NCI-H446 treated with DMSO at 0.1 percent for 48 hours (cell line): ENCODE data around the gene FOXE1.

ENCODE experiments used
- DNase-seq: peaks from one replicate; lab custom pipeline; 2025; lab: John Stamatoyannopoulos, UW

The FOXE1 gene

GRCh38 chr9:97866848-97867247 lies 13.8 kb downstream of the FOXE1 start:
- no peak for DNase-seq

GRCh38 chr9:97868859-97869258 lies 15.8 kb downstream of the FOXE1 start:
- no peak for DNase-seq

DNA sequence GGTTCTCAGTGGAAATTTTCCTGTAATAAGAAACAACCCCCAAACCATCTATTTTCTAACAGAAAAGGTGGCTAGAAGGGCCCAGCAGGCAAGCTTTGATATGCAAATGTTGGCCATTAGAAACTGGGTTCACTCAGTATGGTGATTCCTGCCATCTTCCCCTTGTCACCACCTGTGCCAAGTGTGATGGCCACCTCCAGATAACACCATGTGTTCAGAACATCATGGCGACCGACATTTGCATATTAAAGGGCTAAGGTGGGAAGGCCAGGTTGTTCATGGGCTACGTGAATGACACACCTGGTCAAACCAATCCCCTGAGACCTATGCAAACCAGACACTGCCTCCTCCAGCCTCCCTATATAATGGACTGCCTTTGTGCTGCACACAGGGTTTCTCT lies 20.4 kb downstream of the FOXE1 start:
- DNase-seq = no peak

GRCh38 chr9:97873882-97874281 lies 20.9 kb downstream of the FOXE1 start:
- peak; percentile 14 for DNase-seq

DNA sequence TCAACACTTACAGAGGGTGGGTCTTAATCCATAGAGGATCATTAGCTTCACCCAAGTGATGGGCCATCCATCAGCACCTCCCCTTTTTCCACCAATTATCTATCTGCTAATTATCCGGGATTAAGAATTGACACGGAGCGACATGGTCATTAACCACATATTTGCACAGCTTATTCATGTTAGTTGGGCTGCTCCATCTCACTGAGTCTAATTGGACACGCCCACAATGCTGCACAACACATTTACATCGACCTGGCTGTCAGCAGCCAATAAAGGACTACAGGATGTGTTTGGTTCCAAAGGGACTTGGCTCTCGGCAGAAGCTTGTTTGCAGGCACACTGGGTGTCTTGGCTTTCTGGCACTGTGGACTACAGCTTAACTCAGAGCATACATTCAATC lies 21.6 kb downstream of the FOXE1 start:
- DNase-seq = peak; percentile 68

- no peak for DNase-seq
These were observed 22.1 kb downstream of the FOXE1 start for GRCh38 chr9:97875111-97875510.

GRCh38 chr9:97876061-97876460 lies 23.0 kb downstream of the FOXE1 start:
- no peak for DNase-seq

GRCh38 chr9:97880336-97880735 lies 27.3 kb downstream of the FOXE1 start:
- DNase-seq = no peak

GRCh38 chr9:97889941-97890887 lies 37.2 kb downstream of the FOXE1 start:
- no peak for DNase-seq

DNA sequence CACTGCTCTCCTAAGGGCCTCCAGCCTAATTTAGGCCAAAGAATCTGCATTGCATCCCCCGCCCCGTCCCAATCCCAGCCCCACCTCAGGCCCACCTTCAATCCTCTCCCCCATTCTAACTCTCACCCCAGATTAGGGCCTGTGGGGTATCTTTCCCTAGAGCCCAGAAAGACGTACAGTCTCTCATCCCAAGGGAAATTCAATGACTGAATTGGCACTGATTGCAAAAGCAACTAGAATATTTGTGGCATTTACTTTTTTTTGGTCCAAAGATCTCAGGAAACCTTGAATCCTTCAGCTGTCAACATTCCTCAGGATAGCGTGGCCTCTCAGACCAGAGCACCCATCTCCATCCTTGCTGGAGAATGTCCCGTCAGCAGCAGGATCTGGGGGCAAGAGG lies 38.7 kb downstream of the FOXE1 start:
- DNase-seq = no peak

DNA sequence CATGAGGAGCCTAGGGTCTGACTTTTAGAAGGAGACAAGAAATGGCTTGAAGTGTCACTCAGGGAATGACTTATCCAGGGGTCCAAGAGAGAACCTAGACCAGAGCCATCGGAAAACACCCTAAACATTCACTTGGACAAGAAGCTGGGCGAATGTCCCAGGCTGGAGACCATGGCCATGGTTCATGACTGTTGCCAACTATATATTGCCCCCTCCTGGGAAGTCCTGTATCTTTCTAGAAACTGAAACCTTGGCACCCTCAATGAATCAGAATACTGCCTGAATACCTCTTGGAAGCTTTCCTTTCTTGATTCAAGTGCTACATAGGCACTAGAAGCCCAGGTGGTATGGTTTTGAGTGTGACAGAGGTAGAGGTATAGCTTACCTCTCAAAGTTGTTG lies 39.4 kb downstream of the FOXE1 start:
- DNase-seq = no peak

GRCh38 chr9:97895211-97895610 lies 42.2 kb downstream of the FOXE1 start:
- DNase-seq = no peak

- peak; percentile 45 for DNase-seq
These were observed 42.8 kb downstream of the FOXE1 start for GRCh38 chr9:97895695-97896332.

DNA sequence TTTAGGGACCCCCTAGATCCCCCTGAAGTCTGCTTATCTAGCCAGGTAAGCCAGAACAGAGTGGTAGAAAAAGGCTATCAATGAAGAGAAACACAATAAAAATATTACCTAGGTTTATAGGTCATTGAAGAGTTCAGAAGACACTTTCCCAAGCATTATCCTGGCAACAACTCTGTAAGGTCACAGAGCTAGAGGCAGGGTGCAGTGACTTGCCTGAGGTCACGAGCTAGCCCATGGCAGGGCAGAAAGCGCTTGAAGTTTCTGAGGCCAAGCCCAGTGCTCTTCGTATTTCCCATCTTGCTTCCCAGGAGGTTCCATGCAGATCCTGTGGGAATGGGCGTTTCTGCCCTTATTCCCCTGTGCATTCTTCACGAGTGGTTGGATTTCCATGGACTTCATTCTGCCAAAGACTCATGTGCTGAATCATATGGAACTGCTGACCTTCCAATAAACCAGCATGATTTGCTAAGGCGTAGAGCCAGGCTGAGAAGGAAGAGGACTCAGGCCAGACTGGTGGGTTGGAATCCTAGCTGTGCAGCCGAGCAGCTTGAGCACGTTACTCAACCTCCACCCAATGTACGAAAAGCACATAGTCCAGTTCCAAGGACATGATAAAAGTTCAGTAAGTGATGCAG lies 47.2 kb downstream of the FOXE1 start:
- no peak for DNase-seq

GRCh38 chr9:97900738-97901565 lies 47.9 kb downstream of the FOXE1 start:
- DNase-seq = peak; percentile 19

DNA sequence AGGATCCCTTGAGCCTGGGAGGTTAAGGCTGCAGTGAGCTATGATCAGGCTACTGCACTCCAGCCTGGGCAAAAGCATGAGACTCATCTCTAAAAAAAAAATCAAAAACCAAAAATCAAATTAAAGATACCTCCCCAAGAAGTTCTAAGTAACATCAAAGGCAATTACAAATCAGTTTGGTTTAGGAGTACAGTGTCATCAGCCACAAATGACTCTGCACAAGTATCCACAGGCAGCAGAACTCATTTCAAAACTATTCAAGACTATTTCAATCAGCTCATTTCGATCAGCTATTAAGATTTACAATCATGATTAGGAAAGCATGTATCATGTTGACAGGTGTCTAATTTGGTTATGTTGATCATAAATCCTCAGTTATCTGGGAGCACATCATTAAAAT lies 50.2 kb downstream of the FOXE1 start:
- DNase-seq = no peak

DNA sequence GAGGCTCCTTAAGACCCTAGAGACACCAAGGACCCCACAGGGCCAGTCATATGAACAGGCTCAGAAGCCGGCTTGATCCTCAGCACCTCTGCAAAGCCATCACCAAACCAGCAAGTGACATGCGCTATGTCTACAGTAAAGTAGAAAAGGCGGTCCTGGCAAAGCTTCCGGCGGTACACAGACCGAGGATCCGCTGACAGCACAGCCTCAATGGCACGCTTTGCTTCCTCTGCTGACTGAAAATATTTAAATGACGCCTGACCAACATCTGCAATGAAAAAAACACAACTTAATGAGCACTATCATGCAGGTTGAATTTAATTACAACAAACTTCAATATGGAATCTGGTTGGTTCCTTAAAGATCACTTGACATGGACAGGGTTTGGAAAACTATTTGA lies 51.7 kb downstream of the FOXE1 start:
- DNase-seq = no peak

DNA sequence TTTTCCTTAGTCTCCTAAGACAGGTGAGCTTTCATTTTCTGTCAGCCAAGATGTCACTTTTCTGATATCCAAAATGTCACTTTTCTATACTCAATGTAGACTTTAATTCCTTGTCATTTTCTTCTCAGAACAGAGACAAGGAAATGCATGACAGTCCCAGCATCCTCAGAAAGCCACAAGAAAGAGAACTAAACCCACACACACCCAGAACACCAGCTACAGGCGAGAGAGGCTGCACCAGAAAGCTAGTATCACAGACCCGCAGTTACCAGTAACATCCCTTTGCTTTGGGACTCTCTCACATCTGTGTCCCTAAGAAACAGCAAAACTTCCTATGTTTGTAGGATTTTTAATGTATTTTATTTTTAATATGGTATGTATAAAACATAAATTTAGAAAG lies 52.2 kb downstream of the FOXE1 start:
- DNase-seq = no peak
